LNCAP (cell line): Measurements from ENCODE around the gene ZNG1B.
"Not testable (repeated sequence)": the region's sequence is repeated elsewhere in the genome, so short reads cannot be mapped to it uniquely, and the experiment has no call there.

Experiments
- TF ChIP-seq, protein P1 (sequence below): fragments of 450-650 bp; IDR thresholded peaks from 2 replicates; pipeline ENCODE4 v1.5.1; 2017; ENCODE audit warnings: mild to moderate bottlenecking

The ZNG1B gene

GRCh38 chr2:113437508-113438465, at the start of gene ZNG1B:
Gene ZNG1B, plus strand, starts transcription at chr2:113437691. Its CDS starts 178 bp downstream, at chr2:113437869.
- TF ChIP-seq, protein P1, sequence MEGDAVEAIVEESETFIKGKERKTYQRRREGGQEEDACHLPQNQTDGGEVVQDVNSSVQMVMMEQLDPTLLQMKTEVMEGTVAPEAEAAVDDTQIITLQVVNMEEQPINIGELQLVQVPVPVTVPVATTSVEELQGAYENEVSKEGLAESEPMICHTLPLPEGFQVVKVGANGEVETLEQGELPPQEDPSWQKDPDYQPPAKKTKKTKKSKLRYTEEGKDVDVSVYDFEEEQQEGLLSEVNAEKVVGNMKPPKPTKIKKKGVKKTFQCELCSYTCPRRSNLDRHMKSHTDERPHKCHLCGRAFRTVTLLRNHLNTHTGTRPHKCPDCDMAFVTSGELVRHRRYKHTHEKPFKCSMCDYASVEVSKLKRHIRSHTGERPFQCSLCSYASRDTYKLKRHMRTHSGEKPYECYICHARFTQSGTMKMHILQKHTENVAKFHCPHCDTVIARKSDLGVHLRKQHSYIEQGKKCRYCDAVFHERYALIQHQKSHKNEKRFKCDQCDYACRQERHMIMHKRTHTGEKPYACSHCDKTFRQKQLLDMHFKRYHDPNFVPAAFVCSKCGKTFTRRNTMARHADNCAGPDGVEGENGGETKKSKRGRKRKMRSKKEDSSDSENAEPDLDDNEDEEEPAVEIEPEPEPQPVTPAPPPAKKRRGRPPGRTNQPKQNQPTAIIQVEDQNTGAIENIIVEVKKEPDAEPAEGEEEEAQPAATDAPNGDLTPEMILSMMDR = not testable (repeated sequence)

DNA sequence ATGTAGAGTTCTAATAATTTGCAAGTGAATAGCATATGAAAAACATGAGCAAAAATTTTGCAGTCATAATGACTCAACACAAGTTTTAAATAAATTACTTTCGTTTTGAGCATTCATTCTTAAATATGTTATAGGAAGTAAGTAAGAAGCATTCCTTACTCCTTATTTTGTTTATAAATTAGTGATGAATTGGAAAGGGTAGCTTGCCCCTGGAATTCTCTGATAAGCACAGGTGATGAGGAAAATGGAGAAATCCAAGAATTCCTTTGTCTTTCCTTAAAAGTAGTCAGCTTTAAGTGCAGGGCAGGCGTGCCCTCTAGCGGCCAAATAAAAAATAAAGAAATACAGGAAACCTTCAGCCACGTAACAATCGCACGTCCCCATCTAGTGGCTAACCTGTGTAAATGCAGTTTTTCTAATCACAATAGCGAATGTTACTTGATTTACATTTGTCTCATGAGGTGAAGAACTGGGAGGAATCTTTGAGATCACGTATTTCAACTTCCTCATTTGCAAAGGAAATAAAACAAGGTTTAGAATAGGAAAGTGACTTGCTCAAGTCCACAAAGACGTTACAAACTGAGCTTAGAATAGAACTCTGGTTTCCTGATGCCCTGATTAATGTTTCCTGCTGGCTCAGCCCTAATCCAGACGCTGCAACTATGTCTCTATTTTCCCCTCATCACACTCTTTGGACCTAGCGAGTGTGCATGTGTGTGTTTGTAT, 47.2 kb upstream of the ZNG1B start:
- TF ChIP-seq, protein P1 = peak; percentile 58

DNA sequence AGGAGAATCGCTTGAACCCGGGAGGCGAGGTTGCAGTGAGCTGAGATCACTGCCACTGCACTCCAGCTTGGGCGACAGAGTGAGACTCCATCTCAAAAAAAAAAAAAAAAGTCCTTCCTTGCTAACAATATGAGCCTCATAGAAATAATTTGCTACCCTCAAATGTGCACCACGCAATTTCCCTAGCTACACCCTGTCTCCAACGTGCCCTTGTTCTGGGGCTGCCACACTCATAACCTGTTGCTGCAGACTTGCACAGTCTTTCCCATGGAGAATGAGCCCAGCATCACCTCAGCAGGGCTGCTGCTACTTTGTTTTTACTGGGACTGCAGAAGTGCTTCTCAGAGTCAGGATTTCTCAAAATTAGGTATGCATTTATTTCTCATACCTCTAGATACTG, 46.4 kb upstream of the ZNG1B start:
- TF ChIP-seq, protein P1 = no peak

- TF ChIP-seq, protein P1 = no peak
Observed at GRCh38 chr2:113406114-113406513, 31.4 kb upstream of the ZNG1B start.

DNA sequence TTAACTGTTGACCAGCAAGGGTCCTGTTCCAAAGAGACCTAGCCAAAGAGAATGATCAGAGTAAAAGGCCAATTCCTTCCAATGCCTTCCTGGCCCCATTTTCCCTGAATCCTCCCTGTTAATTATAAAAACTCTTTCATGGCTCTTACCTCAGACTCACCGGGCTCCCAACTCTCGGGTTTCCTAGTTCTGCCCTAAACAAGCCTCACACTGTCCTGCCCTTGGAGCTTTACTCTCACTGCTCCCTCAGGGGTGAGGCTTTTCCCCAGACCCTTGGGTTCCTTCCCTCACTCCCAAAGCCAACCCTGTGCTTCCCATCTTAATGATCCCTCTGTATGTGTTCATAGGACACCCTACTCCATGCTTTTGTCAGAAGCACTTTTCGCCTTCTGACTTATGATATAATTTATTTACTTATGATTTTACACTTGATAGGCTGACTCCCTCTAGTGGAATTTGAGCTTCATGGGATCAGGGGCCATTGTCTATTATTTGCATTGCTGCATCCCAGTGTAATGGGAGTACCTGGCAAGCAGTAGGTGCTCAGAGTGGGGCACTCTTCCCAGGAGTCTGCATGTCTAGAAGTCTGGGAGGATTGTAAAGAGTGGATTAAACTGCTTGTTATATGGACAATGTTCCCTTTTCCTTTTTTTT, 29.9 kb upstream of the ZNG1B start:
- TF ChIP-seq, protein P1 = peak; percentile 61

GRCh38 chr2:113498365-113498764, 60.9 kb downstream of the ZNG1B start, which contains the start of gene FOXD4L1:
Gene FOXD4L1, plus strand, starts transcription at chr2:113498665. Its CDS starts 592 bp downstream, at chr2:113499257.
- TF ChIP-seq, protein P1 = not testable (repeated sequence)
